ENCODE measurements around the gene C9orf72.

DNA sequence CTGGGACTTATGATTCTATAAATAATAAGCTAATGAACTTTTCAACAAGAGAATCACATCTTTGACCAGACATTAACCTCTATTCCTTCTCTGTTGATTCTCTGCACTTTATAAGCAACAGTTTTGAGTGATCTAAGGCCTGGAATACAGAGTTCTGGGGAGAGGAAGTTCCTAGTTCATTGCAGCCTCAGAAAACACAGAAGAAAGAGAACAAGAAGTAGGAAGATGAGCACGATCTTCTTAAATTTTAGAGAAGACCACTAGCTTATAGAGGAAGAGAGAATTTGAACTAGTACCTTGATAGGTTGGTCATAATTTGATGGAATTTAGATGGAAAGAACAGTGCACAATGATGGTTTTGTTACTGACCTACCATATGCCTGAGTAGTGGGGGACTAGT lies 8.5 kb upstream of the C9orf72 start:
- TF ChIP-seq ZNF280B (CRISPR knock-in tag; IDR thresholded peaks at IDR 0.05; ENCODE audit: borderline replicate concordance) (no peak), ZBTB33 (CRISPR knock-in tag; IDR thresholded peaks at IDR 0.05) (no peak)

Measured in HepG2 (cell line).